ENCODE data around the gene ASCC1.

The ASCC1 gene

GRCh38 chr10:72062832-72063702 lies 153.0 kb downstream of the ASCC1 start:
- DNase-seq, result no peak

GRCh38 chr10:72062382-72062781 lies 153.7 kb downstream of the ASCC1 start:
- no peak for DNase-seq

- no peak for DNase-seq
These were observed 154.1 kb downstream of the ASCC1 start for GRCh38 chr10:72061930-72062329.

- DNase-seq, result no peak
These were observed 154.6 kb downstream of the ASCC1 start for GRCh38 chr10:72061491-72061890.

- no peak for DNase-seq
These were observed 155.9 kb downstream of the ASCC1 start for GRCh38 chr10:72059843-72060822.

- no peak for DNase-seq
These were observed 156.9 kb downstream of the ASCC1 start for GRCh38 chr10:72058989-72059842.

GRCh38 chr10:72058347-72058898 lies 157.7 kb downstream of the ASCC1 start:
- no peak for DNase-seq

- no peak for DNase-seq
These were observed 158.9 kb downstream of the ASCC1 start for GRCh38 chr10:72056932-72057751.

GRCh38 chr10:72056113-72056512 lies 160.0 kb downstream of the ASCC1 start:
- no peak for DNase-seq

- no peak for DNase-seq
These were observed 162.4 kb downstream of the ASCC1 start for GRCh38 chr10:72053690-72054089.

GRCh38 chr10:72050873-72051272 lies 165.2 kb downstream of the ASCC1 start:
- DNase-seq, result no peak

- DNase-seq, result no peak
These were observed 165.9 kb downstream of the ASCC1 start for GRCh38 chr10:72049969-72050781.

GRCh38 chr10:72049472-72049871 lies 166.6 kb downstream of the ASCC1 start:
- DNase-seq, result no peak

GRCh38 chr10:72048450-72049124 lies 167.5 kb downstream of the ASCC1 start:
- DNase-seq, result peak; percentile 93 to 94
